CD4-positive, alpha-beta T cell treated with Interleukin-15 for 4 hours (primary cell): ENCODE results near the gene PEX11B.
A peak's percentile ranks its signal among the peaks of the same experiment; 100 is the strongest.

ENCODE experiments used
- DNase-seq: peaks from one replicate; pipeline ENCODE4 v3.0.0-alpha.2; 2020; ENCODE audit warnings: low spot score

Gene PEX11B, protein sequence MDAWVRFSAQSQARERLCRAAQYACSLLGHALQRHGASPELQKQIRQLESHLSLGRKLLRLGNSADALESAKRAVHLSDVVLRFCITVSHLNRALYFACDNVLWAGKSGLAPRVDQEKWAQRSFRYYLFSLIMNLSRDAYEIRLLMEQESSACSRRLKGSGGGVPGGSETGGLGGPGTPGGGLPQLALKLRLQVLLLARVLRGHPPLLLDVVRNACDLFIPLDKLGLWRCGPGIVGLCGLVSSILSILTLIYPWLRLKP

GRCh38 chr1:145918144-145918991, at the start of gene PEX11B:
PEX11B (minus strand) TSS chr1:145918717; CDS start chr1:145918688, 29 bp downstream.
- DNase-seq = peak; percentile 94

DNA sequence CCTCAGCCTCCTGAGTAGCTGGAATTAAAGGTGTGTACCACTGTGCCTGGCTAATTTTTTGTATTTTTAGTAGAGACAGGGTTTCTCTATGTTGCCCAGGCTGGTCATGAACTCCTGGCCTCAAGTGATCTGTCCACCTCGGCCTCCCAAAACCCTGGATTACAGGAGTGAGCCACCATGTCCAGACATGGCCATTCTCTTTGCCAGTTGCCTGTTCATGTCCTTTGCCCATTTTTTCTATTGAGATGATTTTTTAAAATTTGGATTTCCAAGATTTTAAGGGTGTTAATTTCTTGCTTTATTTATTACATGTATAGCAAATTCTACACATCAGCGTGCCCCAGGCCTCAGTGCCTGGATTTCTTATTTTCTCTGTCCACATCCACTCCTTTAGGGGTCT, 48.8 kb upstream of the PEX11B start:
- no peak for DNase-seq

GRCh38 chr1:145965119-145965744, 46.7 kb upstream of the PEX11B start:
- no peak for DNase-seq

DNA sequence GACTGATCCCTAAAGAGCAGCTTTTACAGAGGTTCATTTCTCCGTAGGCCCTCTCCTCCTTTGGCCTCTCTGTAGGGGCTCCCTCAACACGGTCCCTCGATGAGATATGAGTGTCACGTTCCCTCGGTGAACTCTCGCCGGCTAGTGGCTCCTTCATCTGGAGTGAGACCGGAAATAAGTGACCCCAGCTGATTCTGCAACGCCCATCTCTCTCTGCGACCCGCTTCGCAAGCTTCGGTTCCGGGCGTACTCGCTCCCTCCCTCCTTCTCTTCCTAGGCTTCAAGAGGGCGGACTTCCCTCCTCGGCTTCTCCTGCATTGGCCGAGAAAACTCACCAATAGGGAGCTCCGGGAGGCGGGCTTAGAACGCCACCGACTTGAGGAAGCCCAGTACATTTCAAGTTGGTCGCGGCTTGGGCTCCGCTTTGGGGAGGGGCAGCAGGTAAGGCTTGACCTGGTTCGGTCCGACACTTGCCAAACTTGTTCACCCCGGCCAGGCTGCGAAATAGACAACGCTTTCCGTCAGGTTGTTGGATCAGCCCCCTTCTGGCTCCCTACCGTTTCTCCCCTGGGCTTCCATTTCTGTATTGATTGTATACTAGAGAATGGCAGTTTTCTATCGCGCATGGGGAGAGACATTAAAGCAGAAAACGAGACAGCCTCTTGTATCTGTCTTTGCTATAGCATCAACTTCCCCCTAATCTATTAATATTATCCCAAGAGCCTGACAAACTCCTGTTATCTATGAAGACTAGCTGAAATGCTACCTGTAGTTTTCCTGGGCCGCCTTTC, 46.0 kb upstream of the PEX11B start, which contains the start of the genes ANKRD34A and POLR3GL:
Gene ANKRD34A (minus strand): TSS at position 248 of the 791 bp plus-strand sequence. CDS start 2,816 bp downstream, outside the sequence.
Gene POLR3GL (plus strand): TSS at position 363 of the 791 bp plus-strand sequence. CDS start 10,176 bp downstream, outside the sequence.
- peak; percentile 94 for DNase-seq

DNA sequence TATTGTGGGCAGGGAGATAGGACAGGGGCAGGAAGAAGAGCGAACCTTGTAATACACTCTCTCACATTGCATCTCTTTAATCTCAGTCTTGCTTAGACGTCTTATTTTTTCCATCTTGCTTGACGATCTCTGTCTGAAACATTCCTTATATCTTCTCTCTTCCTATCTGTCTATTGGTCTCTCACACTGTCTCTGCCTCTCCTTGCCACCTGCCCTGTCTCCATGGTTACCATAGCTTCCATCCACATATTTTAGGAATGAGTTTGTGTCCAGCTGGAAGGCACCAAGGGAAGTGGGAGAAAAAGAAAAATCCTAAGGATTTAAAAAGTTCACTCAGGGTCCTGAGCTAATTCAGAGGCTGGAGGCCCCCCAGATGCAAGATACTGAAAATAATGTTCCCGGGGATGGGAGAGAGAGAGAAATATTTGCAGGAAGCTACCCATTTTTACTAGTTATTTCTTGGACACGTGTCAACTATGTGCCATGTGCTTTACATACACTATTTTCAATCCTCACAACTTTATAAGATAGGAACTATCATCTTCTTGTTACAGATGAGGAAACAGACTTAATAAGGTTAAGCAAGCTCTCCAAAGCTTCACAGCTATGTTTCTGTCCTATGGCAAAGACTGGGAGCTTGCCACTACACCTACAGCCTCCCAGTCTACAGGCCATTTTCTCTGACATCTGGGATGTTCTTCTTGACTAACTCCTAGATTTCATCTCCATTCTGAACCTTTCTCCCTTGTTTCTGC, 44.9 kb upstream of the PEX11B start:
- DNase-seq = no peak

DNA sequence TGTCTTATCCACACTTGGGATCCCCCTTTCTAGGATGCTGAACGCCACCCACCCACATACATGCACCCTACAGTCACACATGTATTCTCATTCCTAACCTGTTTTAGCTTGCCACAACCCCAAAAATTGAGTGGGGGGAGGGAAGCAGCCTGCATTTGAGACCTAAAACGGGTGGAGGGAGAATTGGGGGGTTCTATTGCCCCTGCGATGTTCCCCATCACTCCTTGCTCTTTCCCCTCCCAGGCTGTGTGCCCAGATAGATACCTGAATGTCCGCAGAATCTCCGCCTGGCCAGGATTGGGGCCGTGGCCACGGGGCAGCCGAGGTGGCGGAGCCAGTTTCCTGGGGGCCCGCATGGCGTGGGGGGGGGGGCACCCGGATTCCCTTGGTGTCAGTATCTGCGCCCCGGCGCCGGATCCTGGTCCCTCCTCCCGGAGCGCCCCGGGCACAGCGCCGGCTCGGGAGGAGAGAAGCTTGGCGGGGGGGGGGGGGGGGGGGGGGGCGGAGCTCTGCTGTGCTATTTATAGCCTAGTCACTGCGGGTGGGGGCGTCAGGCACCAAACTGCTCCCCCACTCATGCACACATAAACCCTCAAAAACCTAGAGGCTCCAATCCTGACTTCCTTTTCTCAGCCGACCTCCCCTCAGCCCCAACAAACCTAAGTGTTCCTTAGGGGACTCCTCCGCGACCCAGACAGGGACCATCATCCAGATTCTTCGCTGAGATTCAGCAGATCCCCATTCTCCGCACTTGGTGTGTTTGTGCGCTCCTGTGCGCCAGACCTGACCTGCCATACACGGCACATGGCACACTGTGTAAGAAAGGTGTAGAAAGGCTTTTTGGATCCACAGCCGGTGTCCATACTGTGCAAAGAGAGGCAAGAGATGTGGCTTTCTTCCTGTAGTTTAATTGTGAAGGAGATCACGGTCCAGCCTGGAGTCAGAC, 43.9 kb upstream of the PEX11B start:
- no peak for DNase-seq

GRCh38 chr1:145961425-145962156, 43.1 kb upstream of the PEX11B start:
- no peak for DNase-seq

- no peak for DNase-seq
Measured at GRCh38 chr1:145961109-145961424, 42.5 kb upstream of the PEX11B start.

DNA sequence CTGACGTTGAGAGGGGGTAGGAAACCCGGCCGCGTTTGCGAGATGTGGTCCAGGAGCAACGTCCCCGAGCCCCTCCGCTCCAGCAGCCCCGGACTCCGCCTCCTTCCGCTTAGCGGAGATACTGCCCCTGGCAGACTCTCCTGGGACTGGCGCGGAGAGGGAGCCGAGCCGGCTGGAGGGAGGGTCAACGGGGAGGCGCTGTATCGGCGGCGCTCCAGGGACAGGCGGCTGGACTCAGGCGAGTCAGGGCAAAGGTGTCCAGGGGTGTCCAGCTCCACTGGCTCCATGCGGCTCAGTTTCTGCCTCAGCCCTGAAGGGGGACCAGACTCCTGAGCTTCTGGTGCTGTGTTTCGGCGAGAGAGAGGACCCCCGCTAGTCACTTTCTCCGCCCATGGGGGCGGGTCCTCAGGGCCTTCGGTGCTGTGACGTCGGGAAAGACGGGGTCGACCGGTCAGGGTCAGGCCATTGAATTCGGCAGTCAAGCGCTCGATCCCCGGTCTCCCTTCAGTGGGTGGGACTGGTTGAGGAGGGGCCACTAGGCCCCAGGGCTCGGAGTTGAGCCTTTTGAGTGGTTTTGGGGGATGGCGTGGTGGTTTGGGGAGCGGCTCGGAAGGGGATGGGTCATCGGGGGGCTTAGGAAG, 42.1 kb upstream of the PEX11B start:
- DNase-seq = no peak

DNA sequence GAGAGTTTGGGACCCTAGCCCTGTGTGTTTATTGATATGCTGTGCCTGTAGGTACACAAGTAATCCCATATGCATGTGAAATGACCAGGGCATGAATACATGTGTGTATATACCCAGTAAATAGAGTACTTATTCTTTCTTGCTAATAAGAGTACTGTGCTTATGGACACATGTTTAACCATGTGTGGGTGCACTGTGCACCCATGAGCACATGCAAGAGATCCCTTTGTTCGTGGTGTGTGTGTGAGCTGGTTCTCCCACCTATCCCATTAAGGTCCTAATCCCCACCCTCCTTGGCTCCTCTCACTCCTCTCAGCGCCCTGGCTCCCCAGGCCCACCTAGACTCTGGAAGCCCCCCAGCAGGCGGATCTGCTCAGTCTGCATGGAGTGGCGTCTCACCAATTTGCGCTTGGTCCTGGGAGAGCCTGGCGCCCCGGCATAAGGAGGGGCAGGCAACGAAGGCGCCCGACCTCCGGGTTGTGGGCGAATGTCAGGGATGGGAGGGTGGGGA, 41.5 kb upstream of the PEX11B start:
- DNase-seq = no peak

DNA sequence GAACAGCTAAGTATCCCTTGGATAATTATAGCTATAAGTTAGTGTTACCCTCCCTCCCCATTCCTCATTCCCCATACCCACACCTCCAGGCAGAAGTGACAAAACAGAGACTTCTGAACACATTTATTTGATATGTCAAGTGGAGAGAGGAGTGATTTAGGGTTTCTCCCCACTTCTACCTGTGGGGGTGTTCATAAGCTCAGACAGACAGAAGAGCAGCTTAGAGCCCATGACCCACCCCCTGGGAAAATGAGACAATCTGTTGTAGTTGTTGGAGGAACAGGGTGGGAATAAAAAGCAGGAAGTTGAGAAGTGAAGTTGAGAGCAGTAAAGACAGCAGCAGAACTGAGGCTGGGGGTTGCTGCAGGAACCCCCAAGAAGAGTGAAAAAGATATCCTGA, 40.8 kb upstream of the PEX11B start:
- DNase-seq = no peak

DNA sequence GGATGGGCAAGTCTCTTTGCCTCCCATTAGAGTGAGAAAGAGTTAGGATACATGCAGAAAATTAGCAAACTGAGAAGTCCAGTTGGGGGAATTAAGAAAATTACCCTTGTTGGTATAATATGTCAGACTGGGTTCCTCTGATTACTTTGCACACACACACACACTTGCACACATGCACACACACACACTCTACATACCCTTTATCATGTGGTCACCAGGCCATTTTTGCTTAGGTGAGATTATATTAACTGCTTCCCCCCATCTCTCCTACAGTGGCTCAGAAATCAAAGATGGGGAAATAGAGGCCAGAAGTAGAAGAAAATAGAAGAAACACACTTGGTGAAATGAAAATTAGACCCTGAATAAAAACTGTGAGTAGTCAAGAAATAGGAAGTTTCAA, 40.2 kb upstream of the PEX11B start:
- no peak for DNase-seq

GRCh38 chr1:145957443-145958319, 39.2 kb upstream of the PEX11B start, which contains the start of gene LIX1L:
LIX1L (minus strand) TSS chr1:145958017; CDS start chr1:145957927, 90 bp downstream.
- peak; percentile 93 for DNase-seq

GRCh38 chr1:145956781-145957442, 38.4 kb upstream of the PEX11B start:
- DNase-seq = no peak

- DNase-seq = no peak
Measured at GRCh38 chr1:145956361-145956760, 37.8 kb upstream of the PEX11B start.

DNA sequence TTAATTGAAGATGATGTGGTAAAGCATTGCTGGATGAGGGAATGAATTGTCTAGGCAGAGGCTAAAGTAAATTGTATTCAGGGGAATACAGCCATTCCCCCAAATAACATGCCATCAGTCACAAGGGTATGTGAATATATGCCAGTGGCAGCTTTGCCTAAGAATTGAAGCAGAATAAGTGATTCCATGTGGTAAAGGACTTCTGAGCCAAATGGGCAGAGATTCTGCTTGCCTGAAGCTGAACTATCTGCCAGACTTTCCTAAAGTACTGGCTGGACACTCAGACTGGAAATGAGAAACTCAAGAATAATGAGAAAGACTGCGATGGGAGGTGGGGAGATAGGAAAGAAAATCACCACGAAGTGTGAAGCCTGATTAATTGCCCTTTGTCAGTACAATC, 36.9 kb upstream of the PEX11B start:
- DNase-seq = no peak

DNA sequence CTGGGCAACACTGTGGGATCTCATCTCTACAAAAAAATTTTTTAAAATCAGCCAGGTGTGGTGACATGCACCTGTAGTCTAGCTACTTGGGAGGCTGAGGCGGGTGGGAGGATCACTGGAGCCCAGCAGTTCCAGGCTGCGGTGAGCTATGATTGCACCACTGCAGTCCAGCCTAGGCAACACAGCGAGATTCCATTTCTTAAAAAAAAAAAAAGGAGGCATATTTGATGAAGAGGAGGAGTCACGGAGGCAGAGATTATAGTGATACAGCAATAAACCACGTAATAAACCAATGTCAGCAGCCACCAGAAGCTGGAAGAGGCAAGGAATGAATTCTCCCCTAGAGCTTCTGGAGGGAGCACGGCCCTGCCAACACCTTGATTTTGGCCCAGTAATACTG, 35.3 kb upstream of the PEX11B start:
- no peak for DNase-seq
